SKM-1 treated with dmso at 0.1 percent for 144 hours (cell line): ENCODE results near the gene ARSI.

ENCODE experiments used
- DNase-seq: peaks from one replicate; lab custom pipeline; 2025; ENCODE audit not compliant: unreplicated experiment; lab: John Stamatoyannopoulos, UW

The ARSI gene

DNA sequence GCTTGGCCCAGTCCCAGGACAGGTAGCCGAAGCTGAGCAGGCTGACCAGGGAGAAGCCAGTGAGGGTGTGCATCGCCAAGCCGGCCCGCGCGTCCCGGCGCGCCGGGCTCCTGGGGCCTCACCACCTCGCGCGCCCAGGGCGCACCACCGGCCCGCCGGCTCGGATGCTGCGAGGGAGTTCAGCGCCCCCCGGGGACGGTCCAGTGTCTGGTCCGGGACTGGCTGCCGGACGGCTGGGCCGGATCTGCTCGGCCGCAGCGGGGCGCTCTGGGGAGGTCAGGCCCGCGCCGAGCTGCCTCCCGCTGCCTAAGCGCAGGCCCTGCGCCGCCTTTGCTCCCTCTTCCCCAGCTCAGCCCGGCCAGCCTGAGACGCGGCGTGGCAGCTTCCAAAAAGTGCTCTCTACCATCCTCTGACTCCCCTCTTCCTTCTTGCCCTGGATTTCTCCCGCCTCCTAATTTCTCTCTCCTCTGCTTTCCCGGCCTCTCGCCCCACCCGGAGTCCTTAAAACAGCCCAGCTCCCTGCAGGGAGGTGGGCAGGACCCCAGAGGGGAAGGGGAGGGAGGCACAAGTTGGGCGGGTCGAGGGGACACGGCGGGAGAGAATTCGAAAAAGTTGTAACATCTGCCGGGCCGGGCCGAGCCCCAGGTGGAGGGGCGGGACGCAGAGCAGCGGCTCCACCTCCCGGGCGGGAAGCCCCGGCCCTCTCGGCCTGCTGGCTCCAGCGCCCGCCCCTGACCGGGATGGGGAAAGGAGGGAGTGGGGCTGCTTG is at the start of gene ARSI:
ARSI (minus strand) TSS at position 605 of the 769 bp plus-strand sequence; CDS start at position 73, 532 bp downstream.
- no peak for DNase-seq

GRCh38 chr5:150350524-150351344 is 48.0 kb upstream of the ARSI start:
- DNase-seq, result peak; percentile 83

- no peak for DNase-seq
Observed at GRCh38 chr5:150349681-150350275, 47.1 kb upstream of the ARSI start.

DNA sequence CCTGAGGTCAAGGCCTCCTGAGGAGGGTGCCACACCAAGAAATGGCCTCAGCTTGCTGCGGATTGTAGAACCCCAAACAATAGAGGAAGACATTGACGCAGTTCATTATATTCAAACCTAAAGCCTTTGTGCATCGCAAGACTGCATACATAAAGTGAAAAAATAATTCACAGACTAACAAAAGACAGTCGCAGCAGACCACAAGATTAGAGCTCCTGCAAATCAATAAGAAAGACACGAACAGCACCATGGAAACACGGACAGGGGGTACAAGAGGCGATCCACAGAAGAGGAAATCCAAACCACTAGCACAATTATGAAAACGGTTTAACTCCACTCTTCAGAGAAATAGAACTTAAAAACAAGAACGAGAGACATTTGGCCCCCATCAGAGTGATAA is 44.7 kb upstream of the ARSI start:
- DNase-seq, result no peak

DNA sequence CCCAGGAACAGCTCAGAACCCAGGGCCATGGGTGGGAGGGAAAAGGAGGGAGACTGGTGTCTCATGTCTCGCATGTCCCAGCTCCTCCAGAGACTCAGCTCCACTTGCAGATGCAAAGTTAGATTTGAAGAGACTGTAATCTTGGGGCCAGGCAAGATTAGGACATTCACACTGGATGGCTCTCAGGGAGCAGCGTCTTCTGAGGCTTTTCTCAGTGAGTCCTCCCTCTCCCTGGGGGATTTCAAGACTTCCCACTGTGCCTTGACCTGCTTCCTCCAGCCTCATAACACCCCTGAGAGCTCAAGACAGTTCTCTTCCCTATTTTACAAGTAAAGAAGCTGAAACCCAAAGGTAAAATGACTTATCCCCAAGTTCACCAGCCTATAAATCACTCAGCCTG is 44.3 kb upstream of the ARSI start:
- no peak for DNase-seq

- no peak for DNase-seq
Observed at GRCh38 chr5:150346592-150346991, 43.9 kb upstream of the ARSI start.

DNA sequence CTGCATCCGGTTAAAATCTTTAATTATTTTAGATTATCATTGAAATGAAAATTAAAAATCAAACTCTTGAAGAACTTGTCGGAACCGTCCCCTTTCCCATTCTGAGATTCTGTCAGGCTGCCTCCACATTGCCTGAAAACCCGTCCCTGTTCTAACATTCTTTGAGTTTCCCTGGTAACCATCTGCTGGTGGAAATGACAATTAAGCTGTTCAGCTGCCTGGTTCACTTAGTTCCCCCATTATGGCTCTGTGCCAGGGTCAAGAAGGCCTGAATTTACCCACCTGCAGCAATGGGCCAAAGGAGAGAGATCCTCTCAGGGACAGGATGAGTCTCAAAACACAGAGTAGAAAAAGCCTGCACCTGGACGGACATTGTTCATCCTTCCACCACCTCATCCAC is 43.0 kb upstream of the ARSI start:
- no peak for DNase-seq

DNA sequence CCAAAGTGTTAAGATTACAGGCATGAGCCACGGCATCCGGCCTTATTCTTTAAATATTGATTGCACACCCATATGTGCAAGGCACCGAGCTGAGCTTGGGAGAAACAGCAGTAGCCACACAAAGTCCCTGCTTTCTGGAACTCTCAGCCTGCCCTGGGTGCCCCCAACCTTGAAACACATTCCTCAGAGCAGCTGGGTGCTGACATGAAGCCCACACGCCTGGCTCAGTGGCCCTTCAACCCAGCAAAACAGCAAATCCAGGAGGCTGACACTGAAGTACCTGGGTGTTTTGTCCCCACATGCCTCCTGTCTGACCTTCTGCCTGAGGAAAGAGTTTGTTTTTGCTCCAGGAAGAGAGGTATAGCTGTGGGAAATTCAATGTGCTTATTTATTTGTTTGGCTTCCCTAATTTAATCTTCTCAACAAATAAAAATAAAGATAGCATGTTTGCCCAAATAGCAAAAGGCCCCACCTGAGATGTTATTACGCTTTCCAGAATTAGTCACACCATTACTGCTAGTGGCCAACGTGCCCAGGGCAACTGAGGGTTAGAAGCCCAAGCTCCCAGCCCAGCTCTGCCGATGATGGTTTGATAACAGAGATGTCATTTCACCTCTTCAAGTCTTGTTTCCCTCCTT is 41.4 kb upstream of the ARSI start:
- no peak for DNase-seq

DNA sequence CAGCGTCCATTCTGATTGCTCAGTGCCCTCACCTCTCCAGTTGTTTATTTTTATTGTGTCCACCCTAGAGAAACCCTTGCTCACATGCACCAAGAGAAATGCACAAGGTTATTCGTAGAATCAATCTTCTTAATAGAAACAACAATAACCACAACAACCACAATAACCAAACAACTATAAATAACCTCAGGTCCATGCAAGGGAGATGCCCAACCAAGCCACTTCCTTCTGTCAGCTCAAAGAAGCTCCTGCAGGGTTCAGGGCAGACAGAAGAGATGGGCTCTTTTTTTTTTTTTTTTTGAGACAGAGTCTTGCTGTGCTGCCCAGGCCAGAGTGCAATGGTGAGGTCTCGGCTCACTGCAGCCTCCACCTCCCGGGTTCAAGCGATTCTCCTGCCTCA is 39.9 kb upstream of the ARSI start:
- no peak for DNase-seq

GRCh38 chr5:150341989-150342388 is 39.3 kb upstream of the ARSI start:
- no peak for DNase-seq

GRCh38 chr5:150341331-150341730 is 38.6 kb upstream of the ARSI start:
- DNase-seq, result no peak

DNA sequence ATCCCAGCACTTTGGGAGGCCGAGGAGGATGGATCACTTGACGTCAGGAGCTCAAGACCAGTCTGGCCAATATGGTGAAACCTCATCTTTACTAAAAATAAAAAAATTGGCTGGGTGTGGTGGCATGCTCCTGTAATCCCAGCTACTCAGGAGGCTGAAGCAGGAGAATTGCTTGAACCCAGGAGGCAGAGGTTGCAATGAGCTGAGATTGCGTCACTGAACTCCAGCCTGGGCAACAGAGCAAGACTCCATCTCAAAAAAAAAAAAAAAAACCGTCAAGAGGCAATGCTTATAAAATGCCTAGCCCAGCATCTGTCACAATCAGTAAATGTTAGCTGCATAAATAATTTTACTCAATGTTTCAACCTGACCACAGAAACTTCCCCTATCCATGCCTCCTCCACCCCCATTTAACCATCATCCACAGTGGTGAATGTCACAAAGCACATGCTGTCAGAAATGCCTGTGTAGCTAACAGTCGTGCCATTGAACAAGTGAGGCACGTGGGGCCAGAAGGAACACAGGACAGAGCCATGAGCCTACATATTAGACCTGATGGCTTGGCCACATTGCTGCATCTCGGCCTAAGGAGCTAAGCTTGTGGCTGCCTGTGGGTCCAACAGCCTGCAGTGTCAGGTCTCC is 38.0 kb upstream of the ARSI start:
- no peak for DNase-seq

GRCh38 chr5:150339841-150340240 is 37.1 kb upstream of the ARSI start:
- no peak for DNase-seq

GRCh38 chr5:150339165-150339564 is 36.5 kb upstream of the ARSI start:
- DNase-seq, result no peak

DNA sequence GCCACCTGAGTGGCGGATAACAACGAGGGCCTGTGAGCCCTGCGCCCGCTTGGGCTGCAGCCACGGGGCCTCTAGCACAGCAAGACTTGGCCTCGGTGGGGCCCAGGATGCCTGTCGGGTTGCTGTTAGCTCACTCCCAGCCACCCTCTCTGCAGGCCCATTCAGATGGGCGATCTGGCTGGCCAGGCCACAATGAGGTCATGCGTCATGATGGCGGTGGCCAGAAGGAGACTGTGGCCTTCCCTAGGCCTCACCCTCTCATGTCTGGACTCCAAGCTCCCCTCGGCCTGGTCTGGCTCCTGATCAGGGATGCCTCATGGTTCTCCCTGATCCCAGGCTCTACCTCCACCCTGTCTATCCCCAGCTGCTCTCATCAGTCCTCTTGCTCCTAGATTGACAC is 35.8 kb upstream of the ARSI start:
- DNase-seq, result no peak

- no peak for DNase-seq
Observed at GRCh38 chr5:150335778-150336177, 33.1 kb upstream of the ARSI start.

- DNase-seq, result no peak
Observed at GRCh38 chr5:150333400-150333799, 30.7 kb upstream of the ARSI start.

DNA sequence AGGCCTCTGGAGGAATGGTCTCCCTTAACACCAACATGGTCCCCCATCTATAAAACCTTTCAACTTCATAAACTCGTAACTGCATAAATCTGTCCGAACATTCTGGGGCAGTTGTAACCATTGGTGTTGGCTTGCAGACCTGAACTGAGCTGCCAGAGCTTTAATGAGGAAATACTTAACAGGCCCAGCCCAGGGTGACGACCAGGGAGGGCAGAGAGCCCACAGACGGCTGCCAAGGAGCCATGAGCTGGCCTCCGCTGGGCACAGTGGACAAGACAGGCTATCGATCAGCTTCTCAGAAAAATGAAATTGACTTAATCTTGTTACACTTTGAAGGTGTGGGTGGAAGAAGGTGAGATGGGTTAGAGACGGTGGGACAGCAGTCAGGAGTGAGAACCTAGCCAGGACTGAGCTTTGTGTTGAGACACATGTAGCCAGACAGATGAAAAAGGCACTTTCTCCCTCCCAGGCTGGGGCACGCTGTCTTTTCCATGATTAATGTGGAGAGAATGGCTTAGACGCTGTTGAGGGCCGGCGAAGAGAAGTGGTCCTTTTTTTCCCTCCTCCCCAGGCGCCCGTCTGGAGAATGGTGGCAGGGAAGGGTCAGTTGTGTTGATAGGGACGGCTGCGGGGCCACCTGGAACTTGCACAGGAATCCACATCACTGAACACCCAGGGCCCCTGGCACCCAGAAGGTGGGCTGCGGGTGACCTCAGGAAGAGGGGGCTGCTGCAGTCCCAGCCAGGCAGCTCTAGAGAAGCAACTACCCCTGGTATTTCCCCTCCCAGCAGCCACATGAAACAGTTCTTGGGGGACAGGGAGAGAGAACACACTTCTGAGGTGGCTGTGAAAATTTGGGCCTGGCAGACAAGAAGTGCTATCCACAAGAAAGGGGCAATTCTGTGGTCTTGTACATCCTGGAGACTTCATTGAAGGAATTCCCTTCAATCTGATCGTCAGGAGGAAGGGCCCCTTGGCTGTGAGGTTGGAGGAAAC is 27.5 kb upstream of the ARSI start:
- no peak for DNase-seq

- DNase-seq, result no peak
Observed at GRCh38 chr5:150329038-150329437, 26.3 kb upstream of the ARSI start.

- DNase-seq, result no peak
Observed at GRCh38 chr5:150328515-150328914, 25.8 kb upstream of the ARSI start.
